Measurements from ENCODE around the gene PRKAR2A.
"Not testable (repeated sequence)": the region's sequence is repeated elsewhere in the genome, so short reads cannot be mapped to it uniquely, and the experiment has no call there.

The PRKAR2A gene

GRCh38 chr3:48835650-48836366 lies 11.9 kb downstream of the PRKAR2A start:
- DNase-seq: no peak

- DNase-seq: no peak
Measured at GRCh38 chr3:48832684-48833083, 15.0 kb downstream of the PRKAR2A start.

- no peak for DNase-seq
Measured at GRCh38 chr3:48830715-48831114, 17.0 kb downstream of the PRKAR2A start.

- not testable (repeated sequence) for DNase-seq
Measured at GRCh38 chr3:48829525-48829924, 18.1 kb downstream of the PRKAR2A start.

- DNase-seq: not testable (repeated sequence)
Measured at GRCh38 chr3:48827874-48828273, 19.8 kb downstream of the PRKAR2A start.

GRCh38 chr3:48826451-48826850 lies 21.2 kb downstream of the PRKAR2A start:
- no peak for DNase-seq

- DNase-seq: no peak
Measured at GRCh38 chr3:48820612-48821324, 26.9 kb downstream of the PRKAR2A start.

GRCh38 chr3:48819234-48820221 lies 28.1 kb downstream of the PRKAR2A start:
- DNase-seq: no peak

GRCh38 chr3:48811524-48811923 lies 36.1 kb downstream of the PRKAR2A start:
- no peak for DNase-seq

GRCh38 chr3:48804930-48805329 lies 42.7 kb downstream of the PRKAR2A start:
- no peak for DNase-seq

GRCh38 chr3:48800831-48801230 lies 46.8 kb downstream of the PRKAR2A start:
- not testable (repeated sequence) for DNase-seq

- DNase-seq: no peak
Measured at GRCh38 chr3:48798998-48799397, 48.7 kb downstream of the PRKAR2A start.

- no peak for DNase-seq
Measured at GRCh38 chr3:48797626-48798025, 50.0 kb downstream of the PRKAR2A start.

- no peak for DNase-seq
Measured at GRCh38 chr3:48795997-48796732, 51.5 kb downstream of the PRKAR2A start.

- DNase-seq: not testable (repeated sequence)
Measured at GRCh38 chr3:48793484-48793883, 54.2 kb downstream of the PRKAR2A start.

GRCh38 chr3:48789665-48790064 lies 58.0 kb downstream of the PRKAR2A start:
- DNase-seq: no peak

- DNase-seq: no peak
Measured at GRCh38 chr3:48788544-48789162, 59.0 kb downstream of the PRKAR2A start.

GRCh38 chr3:48784426-48785120 lies 63.1 kb downstream of the PRKAR2A start:
- DNase-seq: no peak

GRCh38 chr3:48783304-48783703 lies 64.4 kb downstream of the PRKAR2A start:
- no peak for DNase-seq

GRCh38 chr3:48782046-48782445 lies 65.6 kb downstream of the PRKAR2A start:
- no peak for DNase-seq

- DNase-seq: not testable (repeated sequence)
Measured at GRCh38 chr3:48778565-48778964, 69.1 kb downstream of the PRKAR2A start.
